Stimulated activated CD8-positive, alpha-beta memory T cell treated with anti-CD3 and anti-CD28 coated beads, Interleukin-15, amount 100 ng/mL, for 48 hours (primary cell): ENCODE data around the gene TECTB.

Experiments used
- DNase-seq, 2 donors: peaks; one replicate each; pipeline ENCODE4 v3.0.0-alpha.2; 2020; ENCODE audit warnings: low read depth in 2 of 2

Gene TECTB

DNA sequence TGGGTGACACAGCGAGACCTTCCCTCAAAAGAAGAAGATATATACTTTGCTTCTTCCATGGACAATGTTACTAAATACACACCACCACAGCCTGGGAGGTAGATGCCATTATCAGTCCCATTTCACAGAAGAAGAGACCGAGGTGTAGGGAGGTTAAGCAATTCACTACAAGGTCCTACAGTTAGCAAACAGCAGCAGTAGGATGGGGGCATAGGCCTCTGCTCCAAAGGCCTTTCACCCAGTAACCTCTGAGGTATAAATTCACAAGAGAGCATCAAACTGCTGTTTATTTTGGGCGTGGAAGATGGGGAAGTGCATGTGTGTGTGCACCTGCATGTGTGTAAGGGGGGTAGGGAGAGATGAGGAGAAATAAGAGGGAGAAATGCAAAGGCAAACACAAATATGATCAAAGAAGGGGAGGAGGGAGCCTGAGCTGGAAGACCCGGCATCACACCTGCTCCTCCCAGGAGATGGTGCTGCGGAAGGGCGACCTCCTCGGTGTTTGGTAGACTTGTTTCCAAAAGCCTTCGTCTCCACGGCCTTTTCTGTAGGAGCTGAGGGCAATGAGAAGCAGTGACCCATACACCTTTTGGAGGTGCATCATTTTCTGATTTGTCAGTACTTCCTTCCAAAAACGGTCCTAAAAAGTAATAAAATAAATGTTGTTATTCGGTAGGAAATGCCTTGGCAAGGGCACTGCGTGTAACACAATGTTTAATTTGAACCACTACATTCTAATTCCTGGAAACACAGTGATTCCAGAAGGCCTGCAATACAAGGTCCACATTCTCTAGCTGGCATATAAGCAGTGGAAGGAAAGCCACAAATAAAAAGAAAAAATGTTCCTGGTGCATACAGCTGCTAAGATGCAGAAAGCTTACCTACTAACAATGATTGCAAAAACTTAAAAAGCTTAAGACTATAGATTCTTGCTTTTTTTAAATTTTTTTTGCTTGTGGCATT is 64.8 kb downstream of the TECTB start:
- no peak for DNase-seq

DNA sequence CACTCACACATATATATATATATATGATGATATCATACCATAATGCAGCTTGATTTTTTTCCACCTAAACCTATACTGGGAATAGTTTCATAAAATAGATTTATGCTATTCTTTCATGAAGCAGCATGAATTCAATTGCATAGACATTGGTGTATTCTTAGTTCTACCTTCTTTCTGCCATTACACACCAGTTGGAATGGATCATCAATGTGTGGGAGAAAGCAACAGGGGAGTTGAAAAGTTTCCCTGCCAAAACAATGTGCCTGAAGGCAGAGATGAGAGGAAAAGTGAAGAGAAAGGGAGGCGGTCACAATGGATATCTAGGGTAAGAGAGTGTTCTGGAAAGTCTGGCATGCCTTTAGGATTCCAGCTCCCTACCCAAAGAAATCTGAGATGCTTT is 65.6 kb downstream of the TECTB start:
- DNase-seq, result no peak

DNA sequence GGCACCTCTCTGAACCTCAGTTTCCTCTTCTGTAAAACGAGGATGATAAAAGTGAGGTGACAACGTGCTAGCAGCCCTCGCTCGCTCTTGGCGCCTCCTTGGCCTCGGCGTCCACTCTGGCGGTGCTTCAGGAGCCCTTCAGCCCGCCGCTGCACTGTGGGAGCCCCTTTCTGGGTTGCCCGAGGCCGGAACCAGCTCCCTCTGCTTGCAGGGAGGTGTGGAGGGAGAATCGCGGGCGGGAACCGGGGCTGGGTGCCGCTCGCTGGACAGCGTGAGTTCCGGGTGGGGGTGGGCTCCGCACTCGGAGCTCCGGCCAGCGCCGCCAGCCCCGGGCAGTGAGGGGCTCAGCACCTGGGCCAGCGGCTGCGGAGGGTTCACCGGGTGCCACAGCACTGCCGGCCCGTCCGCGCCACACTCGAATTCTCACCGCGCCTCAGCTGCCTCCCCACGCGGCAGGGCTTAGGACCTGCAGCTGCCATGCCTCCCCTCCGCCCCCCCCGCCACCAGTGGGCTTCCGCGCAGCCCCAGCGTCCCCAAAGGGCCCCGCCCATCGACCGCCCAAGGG is 66.4 kb downstream of the TECTB start:
- DNase-seq, result no peak

DNA sequence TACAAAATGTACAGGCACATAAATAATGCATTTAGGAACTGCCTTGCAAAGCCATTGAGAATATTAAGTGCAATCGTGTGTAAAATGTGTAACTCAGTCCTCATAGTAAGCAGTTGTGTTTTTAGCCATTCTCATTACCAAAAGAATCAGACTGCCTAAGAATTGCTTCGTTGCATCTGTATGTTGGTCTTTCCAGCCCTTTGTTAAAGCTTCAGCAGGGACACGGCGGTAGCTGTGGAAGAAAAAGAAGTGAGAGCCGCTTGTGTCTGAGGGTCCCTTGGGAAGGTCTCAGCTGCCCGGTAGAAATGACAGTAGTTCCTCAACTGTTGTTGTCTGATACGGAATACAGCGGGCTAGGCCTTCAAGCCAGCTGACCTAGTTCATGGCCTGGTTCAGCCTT is 67.9 kb downstream of the TECTB start:
- no peak for DNase-seq

GRCh38 chr10:112352044-112352443 is 68.8 kb downstream of the TECTB start:
- DNase-seq, result no peak

DNA sequence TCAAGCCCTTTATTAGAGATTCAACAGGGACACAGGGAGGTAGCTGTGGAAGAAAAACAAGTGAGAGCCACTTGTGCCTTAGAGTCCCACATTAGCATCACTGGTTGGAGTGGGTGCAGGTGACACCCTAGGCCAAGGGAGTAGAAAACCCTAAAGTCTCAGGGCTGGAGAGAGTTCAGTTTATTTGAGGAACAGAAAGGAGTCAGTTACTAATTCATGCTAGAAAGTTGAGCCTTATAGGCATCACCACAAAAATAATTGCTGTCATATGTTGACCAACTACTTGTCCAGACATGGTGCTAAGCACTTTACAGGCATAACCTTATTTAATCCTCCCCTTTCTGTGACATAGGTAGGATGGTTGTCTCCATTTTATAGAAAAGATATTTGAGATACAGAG is 69.8 kb downstream of the TECTB start:
- no peak for DNase-seq
